Stimulated activated CD8-positive, alpha-beta memory T cell treated with anti-CD3 and anti-CD28 coated beads, Interleukin-7, amount 100 ng/mL, for 48 hours (primary cell): ENCODE measurements around the gene SPEM1.

Experiments used
- DNase-seq, 2 donors: peaks; one replicate each; pipeline ENCODE4 v3.0.0-alpha.2; 2020; ENCODE audit warnings: low read depth in 1 of 2; ENCODE audit errors: extremely low read depth in 1 of 2

The SPEM1 gene

DNA sequence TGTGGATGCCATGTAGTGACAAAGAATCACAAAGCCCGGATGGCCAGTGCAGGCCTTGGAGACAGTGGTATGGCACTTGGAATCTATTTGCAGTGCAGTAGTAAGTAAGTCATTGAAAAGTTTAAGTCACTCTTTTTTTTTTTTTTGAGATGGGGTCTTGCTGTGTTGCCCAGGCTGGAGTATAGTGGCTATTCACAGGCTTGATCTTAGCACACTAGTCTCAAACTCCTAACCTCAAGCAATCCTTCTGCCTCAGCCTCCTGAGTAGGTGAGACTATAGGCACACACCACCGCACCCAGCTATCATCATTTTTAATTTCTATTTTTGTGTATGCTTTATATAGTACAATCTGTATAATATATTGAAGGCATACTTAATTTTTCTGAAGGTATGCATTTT is 21.5 kb upstream of the SPEM1 start:
- no peak for DNase-seq

DNA sequence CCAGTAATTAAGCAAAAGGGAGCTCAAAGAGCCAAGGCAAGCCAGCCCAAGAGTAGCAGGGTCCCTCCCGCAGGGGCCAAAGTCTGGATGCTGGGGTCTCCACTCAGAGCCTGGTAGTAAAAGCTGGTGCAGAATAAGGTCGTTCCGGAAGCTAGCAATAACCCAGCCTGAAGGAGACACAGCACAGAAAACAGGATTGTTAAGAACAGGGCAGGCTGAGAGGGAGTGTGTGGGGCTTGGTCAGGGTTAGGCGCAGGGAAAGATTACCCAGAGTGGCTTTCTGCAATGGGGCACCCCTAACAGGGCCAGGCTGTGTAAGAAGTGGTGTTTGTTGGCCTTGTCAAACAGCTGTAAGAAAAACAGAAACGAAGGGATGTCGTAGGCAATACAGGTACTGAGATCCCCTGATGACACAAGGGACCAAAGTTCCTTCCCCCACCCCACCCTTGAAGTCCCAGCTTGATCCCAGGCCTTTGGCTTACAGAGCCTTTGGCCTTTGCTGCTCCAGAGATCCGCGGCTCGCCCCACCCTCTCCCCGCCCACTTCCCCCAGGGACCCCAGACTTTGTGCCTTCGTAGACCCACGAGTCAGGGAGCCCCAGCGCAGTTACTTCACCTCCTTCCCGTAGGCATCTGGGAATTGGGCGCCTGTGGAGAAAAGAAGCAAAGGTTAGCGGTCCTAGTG is 16.9 kb upstream of the SPEM1 start:
- no peak for DNase-seq

DNA sequence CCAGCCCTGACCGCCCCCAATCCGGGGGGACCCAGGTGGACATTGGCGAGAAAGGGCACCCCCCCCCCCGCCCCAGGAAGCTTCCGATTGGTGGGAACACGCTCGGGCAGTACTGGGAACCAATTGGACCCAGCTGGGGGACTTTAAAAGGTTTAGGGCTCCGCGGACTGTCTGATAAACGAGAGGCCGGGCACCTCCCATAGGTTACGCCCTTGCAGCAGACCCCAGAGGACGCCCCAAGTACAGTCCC is 16.5 kb upstream of the SPEM1 start:
- peak in 1 of 2 donors; percentile 15 for DNase-seq

DNA sequence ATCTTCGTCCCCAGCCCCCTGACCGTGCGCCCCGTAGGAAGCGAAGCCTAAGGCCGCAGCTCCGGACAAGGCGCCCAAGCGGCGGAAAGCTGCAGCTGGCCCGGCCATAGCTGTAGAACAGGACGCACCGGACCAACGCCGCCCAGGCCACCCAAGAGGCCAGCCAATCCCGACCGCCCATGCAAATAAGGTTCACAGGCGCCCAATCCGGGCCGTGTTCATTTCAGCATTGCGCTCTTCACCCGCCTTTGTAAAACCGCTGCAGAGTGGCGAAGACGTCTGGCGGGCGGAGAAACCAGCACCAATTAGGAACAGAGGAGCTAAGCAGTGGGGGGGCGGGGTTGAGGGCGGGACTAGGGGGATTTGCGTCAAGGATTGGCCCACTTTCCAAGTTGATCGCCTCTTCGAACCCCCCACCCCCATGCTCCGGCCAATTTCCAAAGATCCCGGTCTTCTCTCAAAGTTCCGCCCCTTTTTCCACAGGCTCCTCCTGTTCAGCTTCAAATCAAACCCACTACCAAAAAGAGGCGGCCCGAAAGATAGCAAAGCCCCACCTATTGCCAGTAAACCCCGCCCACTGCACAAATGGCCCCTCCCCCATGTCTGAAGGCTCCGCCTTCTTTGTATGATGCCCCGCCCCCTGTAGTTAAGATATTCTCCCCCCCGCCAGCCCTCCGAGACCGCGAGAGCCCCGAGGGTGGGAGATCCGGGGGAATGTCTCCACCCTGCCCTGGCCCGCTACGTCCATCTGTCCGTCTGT is 16.0 kb upstream of the SPEM1 start, which contains the start of gene TMEM256:
Gene TMEM256, minus strand, starts transcription at position 121 of the 760 bp plus-strand sequence. Its CDS starts 13 bp downstream, at position 108.
- DNase-seq: peak; percentile 88 to 97

DNA sequence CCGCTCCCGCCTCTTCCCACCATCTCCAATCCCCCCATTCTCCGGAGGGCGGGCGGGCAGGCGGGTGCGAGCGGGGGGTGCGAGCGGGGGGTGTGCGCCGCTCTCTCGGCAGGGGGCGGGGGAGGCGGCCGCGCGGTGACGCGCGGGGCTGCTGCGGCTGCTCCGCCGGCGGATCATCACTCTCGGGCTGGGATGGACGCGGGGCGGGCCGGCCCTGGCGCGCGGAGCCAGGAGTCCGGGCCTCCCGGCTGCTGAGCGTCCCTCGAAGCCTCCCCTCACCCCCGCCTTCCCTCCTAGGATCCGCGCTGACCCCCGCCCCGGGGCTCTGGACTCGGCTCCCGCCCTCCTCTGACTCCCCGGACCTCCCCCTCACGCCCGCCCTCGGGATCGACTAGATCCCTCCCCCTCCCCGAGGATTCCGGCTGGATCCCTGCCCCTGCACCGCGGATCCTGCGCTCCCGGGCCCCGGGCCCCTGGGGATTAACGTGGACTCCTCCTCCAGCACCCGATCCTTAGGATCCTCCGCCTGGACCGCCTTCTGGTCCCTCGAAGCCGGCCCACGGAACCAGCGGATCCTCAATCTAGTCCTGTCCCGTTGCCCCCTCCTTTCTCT is 15.3 kb upstream of the SPEM1 start:
- DNase-seq: peak; percentile 26 to 41

DNA sequence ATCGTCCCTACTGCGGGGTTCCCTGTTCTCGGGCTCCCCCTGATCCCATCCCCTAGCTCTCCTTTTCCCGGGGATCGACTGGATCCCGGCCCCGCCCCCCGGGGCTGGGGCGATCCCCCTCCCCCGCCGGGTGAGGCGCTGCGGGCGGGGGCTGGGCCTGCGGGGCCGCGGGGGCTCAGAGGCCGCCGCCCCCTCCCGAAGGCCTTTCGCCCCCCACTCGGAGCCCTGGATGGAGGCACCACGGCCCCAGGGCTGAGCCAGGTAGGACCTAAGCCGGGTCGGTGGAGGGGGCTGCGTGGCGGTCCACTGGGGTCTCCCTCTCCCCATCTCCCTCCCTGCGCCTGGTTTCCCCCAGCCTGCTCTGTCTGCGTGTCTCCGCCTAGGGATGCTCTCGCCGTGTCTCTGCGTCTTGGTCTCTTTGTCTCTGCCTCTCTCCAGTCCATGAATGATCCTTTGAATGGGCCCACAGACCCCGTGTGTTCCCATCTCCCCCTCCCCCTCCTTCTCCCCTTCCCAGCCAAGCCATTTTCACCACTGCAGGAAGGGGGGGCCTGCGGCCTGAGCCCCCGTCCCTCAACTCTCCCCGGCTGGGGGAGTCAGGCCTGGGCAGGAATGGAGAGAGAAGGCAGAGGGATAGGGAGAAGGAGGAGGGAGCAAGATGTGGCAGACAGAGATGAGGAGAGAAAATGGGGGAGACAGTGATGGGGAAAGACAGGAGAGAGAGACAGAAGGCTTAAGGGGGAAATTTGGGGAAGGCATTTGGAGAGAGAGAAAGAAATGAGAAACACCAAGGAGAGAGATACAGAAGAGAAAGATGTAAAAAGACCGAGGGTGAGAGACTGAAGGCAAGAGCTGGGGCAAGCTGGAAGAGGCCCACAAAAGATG is 14.5 kb upstream of the SPEM1 start:
- DNase-seq: no peak

DNA sequence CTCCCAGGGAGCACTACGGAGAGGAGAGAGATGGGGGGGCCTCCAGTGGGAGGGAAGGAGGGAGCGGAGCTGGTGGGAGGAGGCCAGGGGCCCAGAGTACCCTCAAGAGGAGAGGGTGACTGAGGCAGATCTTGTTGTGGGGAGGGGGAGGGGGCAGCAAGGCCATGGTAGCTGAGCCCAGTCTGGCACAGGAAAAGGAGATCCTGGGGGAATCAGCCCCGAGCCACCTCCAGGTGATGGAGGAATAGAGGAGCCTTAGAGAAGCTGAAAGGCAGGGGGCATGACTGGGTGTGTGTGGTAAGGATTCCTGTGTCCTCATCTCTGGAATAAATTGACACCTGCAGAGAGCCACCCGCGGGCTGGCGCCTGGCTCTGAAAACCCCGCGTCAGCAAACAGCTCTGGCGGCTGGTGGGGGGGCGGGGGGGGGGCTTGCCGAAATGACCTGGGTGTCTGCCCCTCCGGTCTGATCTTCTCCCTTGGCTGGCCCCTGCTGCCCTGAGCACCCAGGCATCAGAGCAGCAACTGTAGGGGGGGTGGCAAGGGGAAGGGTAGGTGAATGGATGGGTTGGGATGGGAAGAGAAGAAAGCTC is 13.8 kb upstream of the SPEM1 start:
- no peak for DNase-seq

DNA sequence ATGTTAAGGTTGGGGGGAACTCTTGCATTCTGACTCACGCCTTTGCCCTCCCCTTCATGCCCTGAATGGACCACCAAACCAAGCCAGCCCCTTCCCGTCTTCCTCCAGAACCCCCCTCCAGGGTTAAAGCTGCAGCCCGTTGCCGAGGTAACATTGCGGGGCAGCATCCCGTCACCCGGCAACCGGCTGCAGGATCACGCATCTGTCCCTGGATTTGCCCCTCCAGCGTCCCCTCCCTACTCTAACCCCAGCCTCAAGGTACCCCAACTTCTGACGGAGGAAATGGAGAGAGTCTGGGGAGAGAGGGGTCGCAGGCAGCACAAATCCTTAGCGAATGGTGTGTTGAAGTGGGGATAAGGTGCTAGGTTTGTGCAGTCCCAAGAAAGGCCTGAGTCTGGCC is 13.0 kb upstream of the SPEM1 start:
- no peak for DNase-seq

DNA sequence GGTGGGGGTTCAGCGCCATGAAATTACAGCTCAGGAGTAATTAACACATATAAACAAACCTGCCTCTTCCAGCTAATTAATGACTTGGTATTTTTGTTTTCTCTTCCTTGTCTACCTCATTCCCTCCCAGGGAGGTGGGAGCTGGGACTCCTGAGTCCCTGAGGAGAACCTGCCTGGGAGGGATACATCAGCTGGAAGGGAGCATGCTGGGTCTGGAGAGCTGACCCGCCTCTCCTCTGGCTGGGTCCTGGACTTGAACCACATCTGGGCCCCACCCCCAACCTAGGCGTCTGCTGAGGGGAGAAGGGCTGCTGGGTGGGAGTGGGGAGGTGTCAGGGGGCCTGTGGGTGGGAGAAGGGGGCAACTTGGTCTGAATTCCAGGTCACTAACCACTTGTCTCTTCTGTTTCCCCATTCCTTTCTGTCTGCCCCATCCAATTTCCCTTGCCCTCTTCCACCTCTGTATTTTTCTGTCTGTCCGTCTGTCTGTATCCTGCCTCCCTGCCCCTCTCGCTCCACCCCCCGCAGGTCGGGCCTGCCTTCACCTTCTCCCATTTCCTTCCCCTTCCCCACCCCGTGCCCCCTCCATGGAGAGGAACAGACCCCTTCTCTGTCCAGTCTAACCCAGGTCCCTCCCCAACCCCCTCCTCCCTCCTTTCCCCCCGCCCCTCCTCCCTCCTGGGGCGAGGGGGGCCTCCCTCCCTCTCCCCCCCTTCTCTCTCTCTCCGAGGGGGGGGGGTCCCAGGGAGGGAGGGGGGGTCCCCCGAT is 12.5 kb upstream of the SPEM1 start, which contains the start of gene NLGN2:
Gene NLGN2, plus strand, starts transcription at position 361 of the 767 bp plus-strand sequence. CDS start 411 bp downstream, outside the sequence.
- no peak for DNase-seq

DNA sequence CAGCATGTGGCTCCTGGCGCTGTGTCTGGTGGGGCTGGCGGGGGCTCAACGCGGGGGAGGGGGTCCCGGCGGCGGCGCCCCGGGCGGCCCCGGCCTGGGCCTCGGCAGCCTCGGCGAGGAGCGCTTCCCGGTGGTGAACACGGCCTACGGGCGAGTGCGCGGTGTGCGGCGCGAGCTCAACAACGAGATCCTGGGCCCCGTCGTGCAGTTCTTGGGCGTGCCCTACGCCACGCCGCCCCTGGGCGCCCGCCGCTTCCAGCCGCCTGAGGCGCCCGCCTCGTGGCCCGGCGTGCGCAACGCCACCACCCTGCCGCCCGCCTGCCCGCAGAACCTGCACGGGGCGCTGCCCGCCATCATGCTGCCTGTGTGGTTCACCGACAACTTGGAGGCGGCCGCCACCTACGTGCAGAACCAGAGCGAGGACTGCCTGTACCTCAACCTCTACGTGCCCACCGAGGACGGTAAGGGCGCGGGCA is 11.8 kb upstream of the SPEM1 start:
- DNase-seq: no peak

DNA sequence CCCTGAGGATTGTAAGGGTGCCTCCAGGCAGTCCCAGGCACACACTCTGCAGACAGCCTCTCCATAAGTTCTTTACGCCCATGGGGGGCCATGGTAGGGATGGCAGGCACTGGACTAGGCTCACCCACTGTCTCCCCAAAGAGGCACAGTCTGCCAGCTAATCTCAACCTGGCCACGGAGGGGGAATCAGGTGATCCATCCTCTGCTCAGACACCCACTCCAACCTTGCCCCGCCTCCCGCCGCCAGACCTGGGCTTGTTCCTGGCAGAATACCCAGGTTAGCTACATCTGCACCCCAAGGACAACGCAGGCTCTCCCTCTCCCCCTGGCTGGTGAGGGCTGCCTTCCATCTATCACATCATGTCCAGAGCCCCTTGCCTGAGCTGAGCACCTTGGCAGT is 11.3 kb upstream of the SPEM1 start:
- DNase-seq: no peak

DNA sequence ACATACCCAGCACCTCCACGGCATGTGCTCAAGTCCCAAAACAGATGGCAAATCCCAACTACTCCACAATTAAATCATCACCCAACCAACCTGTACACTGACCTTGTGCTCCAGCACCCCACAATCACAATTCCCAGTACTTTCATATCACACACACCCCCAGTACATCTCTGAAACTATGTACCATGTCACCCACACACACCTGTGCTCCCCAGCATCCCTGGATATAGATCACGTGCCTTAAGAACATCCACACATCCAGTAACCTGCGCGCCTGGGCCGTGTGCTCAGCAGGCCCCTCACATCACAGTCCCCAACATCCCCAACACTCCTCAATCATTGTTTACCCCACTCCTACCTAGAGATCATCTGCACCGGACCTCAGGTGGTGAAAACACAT is 10.4 kb upstream of the SPEM1 start:
- no peak for DNase-seq

DNA sequence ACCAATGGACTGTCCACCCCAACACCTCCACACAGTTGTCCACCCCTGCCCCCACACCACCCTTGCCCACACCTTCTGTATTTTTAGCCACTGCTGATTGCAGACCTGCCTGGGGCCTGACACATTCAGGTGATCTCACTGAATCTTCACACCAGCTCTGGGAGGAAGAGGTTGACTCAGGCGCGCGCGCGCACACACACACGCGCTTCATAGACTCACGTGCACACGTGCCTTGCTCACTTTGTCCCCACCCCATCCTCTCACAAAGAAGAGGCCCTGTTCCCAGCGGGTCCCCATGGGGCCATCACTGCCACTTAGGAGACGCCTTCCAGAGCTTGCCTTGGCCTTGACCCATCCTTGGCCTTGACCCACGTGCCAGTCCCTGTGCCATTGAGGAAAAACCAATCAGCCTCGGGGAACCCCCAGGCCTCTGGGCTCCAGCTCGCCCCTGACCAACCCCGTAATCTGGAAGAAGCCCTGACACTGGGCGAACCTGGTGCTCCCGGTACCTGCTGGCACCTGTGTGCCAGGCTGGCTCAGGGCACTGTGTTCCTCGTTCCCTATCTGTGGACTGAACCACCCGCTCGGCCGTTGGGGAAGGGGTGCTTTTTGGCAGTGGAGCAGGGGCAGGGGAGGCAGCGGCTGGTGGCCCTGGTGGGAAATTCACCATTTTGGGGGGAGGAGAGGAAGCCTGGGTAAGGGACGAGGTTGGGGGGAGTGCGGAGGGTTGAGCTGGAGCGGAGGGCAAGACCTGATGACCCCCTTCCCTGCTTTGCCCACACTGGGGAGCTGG is 9.3 kb upstream of the SPEM1 start:
- no peak for DNase-seq

DNA sequence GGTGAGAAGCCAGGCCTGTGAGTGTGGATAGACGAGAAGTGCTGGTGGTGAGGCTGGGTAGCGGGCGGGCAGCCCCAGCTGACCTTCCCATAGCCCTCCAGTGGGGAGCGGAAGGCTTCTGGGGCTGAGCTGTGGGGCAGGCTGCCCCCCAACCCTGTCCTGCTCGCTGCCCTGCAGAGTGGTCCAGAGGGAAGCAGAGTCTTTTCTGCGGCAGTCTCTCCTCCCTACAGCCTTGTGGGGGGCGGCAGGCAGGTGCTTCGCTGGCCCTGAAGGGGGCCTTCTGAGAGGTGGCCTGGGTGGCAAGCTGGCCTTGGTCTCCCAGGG is 8.7 kb upstream of the SPEM1 start:
- no peak for DNase-seq

DNA sequence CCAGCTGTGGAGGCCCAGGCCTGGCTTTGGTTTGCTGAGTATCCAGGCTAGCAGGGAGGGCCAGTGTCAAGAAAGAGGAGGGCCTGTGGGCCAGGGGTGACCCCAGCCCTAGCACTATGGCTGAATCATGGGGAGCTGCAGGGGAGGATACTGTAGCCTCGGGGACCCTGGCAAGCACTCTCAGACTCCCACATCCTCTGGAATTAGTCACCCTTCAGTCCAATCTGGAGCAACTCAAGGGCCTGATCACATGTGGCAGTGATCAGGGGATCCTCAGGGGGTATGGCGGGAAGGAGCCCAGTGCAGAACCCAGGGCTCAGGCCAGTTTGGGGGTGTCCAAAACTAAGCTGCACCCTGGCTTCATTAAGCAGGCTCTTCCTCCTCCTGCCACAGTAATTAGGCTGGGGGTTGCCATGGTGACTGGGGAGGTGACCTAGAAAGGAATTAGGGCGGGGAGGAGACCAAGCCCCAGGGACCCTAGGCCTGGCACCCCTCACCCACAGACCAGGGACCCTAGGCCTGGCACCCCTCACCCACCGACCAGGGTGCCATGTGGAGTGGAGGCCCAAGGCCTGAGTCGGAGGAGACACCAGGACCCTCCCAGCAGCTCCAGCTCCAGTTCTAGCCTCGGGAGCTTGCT is 6.7 kb upstream of the SPEM1 start:
- DNase-seq: no peak

DNA sequence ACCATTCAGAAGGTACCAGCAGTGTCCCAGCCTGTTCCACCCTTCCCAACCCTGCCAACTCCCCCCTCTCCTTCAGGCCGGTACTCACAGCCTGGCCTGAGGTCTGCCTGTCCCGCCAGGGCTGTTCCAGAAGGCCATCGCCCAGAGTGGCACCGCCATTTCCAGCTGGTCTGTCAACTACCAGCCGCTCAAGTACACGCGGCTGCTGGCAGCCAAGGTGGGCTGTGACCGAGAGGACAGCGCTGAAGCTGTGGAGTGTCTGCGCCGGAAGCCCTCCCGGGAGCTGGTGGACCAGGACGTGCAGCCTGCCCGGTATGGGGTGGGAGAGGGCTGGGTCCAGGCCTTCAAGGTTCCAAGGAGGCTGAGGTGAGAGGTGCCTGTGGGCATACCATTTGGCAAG is 5.3 kb upstream of the SPEM1 start:
- no peak for DNase-seq

DNA sequence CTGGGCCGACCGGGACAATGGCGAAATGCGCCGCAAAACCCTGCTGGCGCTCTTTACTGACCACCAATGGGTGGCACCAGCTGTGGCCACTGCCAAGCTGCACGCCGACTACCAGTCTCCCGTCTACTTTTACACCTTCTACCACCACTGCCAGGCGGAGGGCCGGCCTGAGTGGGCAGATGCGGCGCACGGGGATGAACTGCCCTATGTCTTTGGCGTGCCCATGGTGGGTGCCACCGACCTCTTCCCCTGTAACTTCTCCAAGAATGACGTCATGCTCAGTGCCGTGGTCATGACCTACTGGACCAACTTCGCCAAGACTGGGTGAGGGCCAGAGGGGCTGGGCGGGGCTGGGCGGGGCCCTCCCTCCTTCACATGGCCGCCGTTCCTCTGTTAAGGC is 4.3 kb upstream of the SPEM1 start:
- DNase-seq: no peak

DNA sequence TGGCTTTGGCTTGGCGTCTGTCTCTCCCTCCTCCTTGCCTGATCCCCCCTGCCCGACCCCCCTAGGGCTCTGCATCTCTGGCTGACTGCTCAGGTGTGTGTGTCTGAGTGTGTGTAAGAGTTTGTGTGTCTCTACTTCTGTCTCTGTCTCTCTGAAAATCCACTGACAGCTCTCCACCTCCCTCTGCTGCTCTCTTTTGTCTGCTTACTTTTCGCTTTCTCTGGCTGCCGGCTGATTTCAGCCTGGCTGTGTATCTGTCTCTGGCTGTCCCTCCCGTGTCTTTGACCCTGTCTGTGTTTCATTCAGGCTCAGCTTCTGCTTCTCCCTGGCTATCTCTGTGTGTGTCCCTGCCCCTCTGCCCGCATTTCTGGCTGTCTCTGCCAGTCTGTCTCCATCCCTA is 3.8 kb upstream of the SPEM1 start:
- no peak for DNase-seq
